HG03108 (cell line): ENCODE data around the gene CIBAR2.
A peak's percentile ranks its signal among the peaks of the same experiment; 100 is the strongest.

Experiments used
- ATAC-seq: cut with Tn5 transposase; IDR thresholded peaks from one replicate; pipeline ENCODE4 v1.9.1; 2021; ENCODE audit warnings: moderate library complexity; ENCODE audit not compliant: unreplicated experiment

Gene CIBAR2

GRCh38 chr16:85103114-85104079 is 8.9 kb downstream of the CIBAR2 start:
- ATAC-seq: peak; percentile 62

- no peak for ATAC-seq
Measured at GRCh38 chr16:85101956-85102630, 10.2 kb downstream of the CIBAR2 start.

GRCh38 chr16:85100265-85100664 is 12.0 kb downstream of the CIBAR2 start:
- ATAC-seq: no peak

- ATAC-seq: no peak
Measured at GRCh38 chr16:85098565-85098964, 13.7 kb downstream of the CIBAR2 start.

- ATAC-seq: no peak
Measured at GRCh38 chr16:85096921-85097320, 15.4 kb downstream of the CIBAR2 start.

GRCh38 chr16:85094812-85095211 is 17.5 kb downstream of the CIBAR2 start:
- no peak for ATAC-seq

GRCh38 chr16:85094176-85094805 is 18.0 kb downstream of the CIBAR2 start:
- ATAC-seq: no peak

GRCh38 chr16:85093705-85094104 is 18.6 kb downstream of the CIBAR2 start:
- no peak for ATAC-seq

GRCh38 chr16:85092851-85093250 is 19.4 kb downstream of the CIBAR2 start:
- ATAC-seq: no peak

- no peak for ATAC-seq
Measured at GRCh38 chr16:85092309-85092708, 20.0 kb downstream of the CIBAR2 start.

- ATAC-seq: no peak
Measured at GRCh38 chr16:85091522-85091910, 20.8 kb downstream of the CIBAR2 start.

- no peak for ATAC-seq
Measured at GRCh38 chr16:85090873-85091521, 21.3 kb downstream of the CIBAR2 start.

GRCh38 chr16:85090181-85090580 is 22.1 kb downstream of the CIBAR2 start:
- no peak for ATAC-seq

GRCh38 chr16:85089525-85089924 is 22.7 kb downstream of the CIBAR2 start:
- ATAC-seq: no peak

- ATAC-seq: no peak
Measured at GRCh38 chr16:85088570-85089199, 23.6 kb downstream of the CIBAR2 start.

GRCh38 chr16:85087899-85088569 is 24.2 kb downstream of the CIBAR2 start:
- no peak for ATAC-seq

GRCh38 chr16:85086347-85087291 is 25.7 kb downstream of the CIBAR2 start:
- ATAC-seq: peak; percentile 51

- ATAC-seq: no peak
Measured at GRCh38 chr16:85085721-85086120, 26.6 kb downstream of the CIBAR2 start.
